Measurements from ENCODE around the gene ROR1.

ROR1 gene

DNA sequence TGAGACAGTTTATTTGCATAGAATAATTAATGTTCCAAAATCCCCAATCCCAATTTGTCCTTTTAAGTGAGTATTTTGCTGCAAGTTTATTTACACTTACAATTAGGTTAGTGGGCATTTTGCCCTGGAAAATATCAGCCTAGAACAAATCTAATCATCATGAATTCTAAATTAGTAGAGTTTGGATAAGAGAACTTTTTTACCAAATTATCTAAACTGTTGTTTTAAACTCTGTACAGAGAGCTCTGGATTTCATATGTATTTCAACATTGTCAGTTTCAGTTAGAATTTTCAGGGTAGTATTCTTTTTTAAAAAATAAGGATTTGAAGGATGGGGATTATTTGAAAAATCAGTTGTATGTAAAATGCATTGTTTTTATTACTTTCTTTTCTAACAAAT is 401.8 kb downstream of the ROR1 start:
- no peak overlapping the region for H3K4me3 ChIP-seq (ENCODE audit: low read depth, low read length)
- CTCF ChIA-PET: interaction anchor here (0.9 kb wide), 1 partner anchor 12 kb away, joined by 4 read pairs; no protein-coding TSS in a partner anchor
- DNase-seq (ENCODE audit: low read depth, low spot score): no peak
- POLR2A ChIA-PET: no interaction called here
- TF ChIP-seq, protein P1, sequence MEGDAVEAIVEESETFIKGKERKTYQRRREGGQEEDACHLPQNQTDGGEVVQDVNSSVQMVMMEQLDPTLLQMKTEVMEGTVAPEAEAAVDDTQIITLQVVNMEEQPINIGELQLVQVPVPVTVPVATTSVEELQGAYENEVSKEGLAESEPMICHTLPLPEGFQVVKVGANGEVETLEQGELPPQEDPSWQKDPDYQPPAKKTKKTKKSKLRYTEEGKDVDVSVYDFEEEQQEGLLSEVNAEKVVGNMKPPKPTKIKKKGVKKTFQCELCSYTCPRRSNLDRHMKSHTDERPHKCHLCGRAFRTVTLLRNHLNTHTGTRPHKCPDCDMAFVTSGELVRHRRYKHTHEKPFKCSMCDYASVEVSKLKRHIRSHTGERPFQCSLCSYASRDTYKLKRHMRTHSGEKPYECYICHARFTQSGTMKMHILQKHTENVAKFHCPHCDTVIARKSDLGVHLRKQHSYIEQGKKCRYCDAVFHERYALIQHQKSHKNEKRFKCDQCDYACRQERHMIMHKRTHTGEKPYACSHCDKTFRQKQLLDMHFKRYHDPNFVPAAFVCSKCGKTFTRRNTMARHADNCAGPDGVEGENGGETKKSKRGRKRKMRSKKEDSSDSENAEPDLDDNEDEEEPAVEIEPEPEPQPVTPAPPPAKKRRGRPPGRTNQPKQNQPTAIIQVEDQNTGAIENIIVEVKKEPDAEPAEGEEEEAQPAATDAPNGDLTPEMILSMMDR (IDR thresholded peaks at IDR 0.05; ENCODE audit: insufficient read depth, low read length, missing control alignments): no peak

DNA sequence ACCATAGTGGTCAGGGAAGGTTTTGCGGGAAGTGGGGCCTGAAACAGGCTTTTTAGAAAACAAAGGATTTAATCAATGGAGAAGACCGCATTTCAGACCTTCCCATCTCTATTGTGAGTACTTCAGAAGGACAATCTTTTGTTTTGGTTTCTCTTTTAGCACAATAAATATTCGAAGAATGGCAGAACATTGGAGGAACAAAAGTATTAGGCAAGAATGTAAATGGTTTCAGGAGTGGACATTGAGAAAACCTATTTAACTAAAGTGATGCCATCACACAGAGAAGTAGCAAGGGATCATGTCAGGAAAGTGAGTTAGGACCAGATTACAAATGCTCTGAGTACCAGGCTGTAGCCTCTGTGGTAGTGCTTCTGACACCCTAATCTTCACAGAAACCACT is 402.8 kb downstream of the ROR1 start:
- CTCF ChIA-PET: no interaction called here
- POLR2A ChIA-PET: no interaction called here
- H3K4me3 ChIP-seq (ENCODE audit: low read depth, low read length): no peak overlapping the region
- TF ChIP-seq, protein P1 (IDR thresholded peaks at IDR 0.05; ENCODE audit: insufficient read depth, low read length, missing control alignments): no peak
- no peak for DNase-seq (ENCODE audit: low read depth, low spot score)

DNA sequence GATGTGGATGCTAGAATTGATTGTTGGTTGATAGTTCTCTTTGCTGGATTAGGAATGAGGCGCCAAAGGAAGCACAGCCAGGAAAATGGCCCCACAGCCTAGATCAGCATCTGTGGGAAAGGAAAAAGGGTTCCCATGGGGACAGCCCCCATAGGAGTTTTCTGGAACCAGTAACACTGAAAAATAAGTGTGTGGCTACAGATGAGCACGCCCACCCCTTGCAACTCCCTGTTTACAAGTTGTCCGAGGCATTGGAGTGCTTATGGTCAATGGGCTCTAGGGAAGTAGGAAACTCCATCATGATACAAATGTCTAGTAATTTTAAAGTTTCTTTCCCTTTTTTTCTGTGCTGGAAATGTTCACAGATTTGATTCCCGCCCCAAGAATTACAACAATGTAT is 405.8 kb downstream of the ROR1 start:
- no peak overlapping the region for H3K4me3 ChIP-seq (ENCODE audit: low read depth, low read length)
- no peak for DNase-seq (ENCODE audit: low read depth, low spot score)
- ChIA-PET POLR2A (no interaction called here), CTCF (no interaction called here)
- TF ChIP-seq, protein P1 (IDR thresholded peaks at IDR 0.05; ENCODE audit: insufficient read depth, low read length, missing control alignments): no peak

DNA sequence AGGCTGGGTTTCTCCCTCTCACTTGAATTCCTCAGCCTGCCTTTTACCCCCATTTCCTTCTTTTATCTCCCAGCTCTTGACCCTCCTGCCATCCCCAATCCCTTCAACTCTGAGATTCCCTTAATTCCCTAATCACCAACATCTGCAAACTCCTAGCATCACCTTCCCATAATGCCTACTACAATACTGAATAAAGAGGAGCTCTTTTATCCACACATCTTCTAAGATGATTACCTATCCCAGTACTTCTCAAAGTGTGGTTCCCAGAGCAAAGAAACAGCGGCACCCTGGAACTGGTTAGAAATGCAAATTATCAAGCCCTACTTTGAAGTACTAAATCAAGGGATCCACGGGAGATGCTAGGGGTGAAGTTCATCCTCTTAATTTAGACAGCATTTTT is 408.4 kb downstream of the ROR1 start:
- DNase-seq (ENCODE audit: low read depth, low spot score): no peak
- POLR2A ChIA-PET: no interaction called here
- CTCF ChIA-PET: interaction anchor here (1.2 to 5.0 kb wide), 3 partner anchors 11 to 566 kb away, joined by 3 to 16 read pairs (median 4); no protein-coding TSS in a partner anchor

DNA sequence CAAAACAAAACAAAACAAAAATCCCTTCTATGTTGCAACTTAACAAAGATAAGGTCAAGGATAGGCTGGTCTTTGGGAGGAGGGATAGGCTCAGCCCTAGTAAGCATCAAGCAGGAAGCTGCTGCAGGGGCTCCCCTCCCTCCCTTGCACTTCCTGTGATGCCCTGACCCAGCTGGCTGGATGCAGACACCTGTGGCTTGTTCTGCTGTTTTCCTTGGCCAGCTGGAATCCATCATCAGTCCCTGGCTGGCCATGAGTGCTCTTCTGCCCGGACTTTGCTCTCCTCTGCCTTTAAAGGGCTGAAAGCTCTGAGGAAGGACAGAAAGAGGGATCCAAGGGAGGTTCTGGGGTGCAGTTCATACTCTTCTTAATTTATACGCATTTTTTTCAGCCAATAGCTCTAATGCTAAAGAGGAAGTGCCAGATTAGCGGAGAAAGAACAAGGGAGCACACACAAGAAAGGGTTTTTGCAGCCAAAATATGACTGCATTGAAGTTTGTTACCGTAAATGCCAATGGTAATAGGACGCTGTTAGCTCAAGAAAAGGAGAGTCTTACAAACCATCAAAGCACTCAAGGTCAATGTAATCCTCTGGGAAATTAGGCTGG is 409.7 kb downstream of the ROR1 start:
- DNase-seq (ENCODE audit: low read depth, low spot score): no peak
- POLR2A ChIA-PET: no interaction called here
- TF ChIP-seq, protein P1 (IDR thresholded peaks at IDR 0.05; ENCODE audit: insufficient read depth, low read length, missing control alignments): no peak
- H3K4me3 ChIP-seq (ENCODE audit: low read depth, low read length): no peak overlapping the region
- CTCF ChIA-PET: interaction anchor here (0.8 to 5.0 kb wide), 6 partner anchors 10 to 567 kb away, joined by 3 to 16 read pairs (median 4); no protein-coding TSS in a partner anchor

More for the DNA sequence above, 408.4 kb downstream of the ROR1 start:
- no peak overlapping the region for H3K4me3 ChIP-seq (ENCODE audit: low read depth, low read length)
- TF ChIP-seq, protein P1 (IDR thresholded peaks at IDR 0.05; ENCODE audit: insufficient read depth, low read length, missing control alignments): no peak

DNA sequence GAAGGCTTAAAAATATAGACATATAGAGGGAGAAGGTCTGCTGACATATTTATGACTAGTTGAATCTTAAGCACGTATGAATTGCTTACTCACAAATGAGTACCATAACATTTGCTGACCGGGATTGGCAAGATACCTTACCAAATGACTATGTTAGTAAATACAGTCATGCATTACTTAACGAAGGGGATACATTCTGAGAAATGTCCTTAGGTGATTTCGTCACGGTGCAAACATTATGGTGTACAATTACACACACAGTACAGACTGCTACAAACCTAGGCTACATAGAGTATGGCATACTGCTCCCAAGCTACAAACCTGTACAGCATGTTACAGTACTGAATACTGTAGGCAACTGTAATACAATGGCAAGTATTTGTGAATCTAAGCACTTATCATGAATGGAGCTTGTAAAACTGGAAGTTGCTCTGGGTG is 410.2 kb downstream of the ROR1 start:
- DNase-seq (ENCODE audit: low read depth, low spot score): no peak
- POLR2A ChIA-PET: no interaction called here
- CTCF ChIA-PET: interaction anchor here (1.3 to 5.0 kb wide), 3 partner anchors 10 to 568 kb away, joined by 3 to 16 read pairs (median 4); no protein-coding TSS in a partner anchor
- TF ChIP-seq, protein P1 (IDR thresholded peaks at IDR 0.05; ENCODE audit: insufficient read depth, low read length, missing control alignments): no peak
- no peak overlapping the region for H3K4me3 ChIP-seq (ENCODE audit: low read depth, low read length)

Data from AG04449 (cell line).